Right lobe of liver (tissue), 4 donors: ENCODE data around the gene HESX1.

Experiments
- CTCF ChIP-seq, 4 donors: fragments of 200-600 bp in 3 of 4; fragments of 450-650 bp in 1 of 4; IDR thresholded peaks; one replicate each; pipeline versions ENCODE4 v1.5.1 to v1.8.0; 2016 to 2022; ENCODE audit warnings: antibody characterized with exemption in 4 of 4, mild to moderate bottlenecking in 2 of 4
- POLR2A ChIP-seq: fragments of 450-650 bp; IDR thresholded peaks from one replicate; pipeline ENCODE4 v1.6.1; 2017; ENCODE audit warnings: antibody characterized with exemption, mild to moderate bottlenecking
- donor health status: DM: no; HTN: no; CAD: no.
- donor health status: DM: no; HTN: no; CAD: no.
- donor health status: DM: no; HTN: yes; CAD: no.

GRCh38 chr3:57160765-57161538, 38.8 kb downstream of the HESX1 start:
- TF ChIP-seq POLR2A (no peak), CTCF (IDR thresholded peaks at IDR 0.05) (no peak)
